ENCODE data around the gene SCGB3A2. TPM values are rescaled to one million over a fixed set of nuclear protein-coding genes. Genes with fewer than 3 reads are reported as not detected.

The SCGB3A2 gene
- total and polyA plus RNA-seq, 2 donors (not counting 3 experiments of a cell fraction or from before 2014, with no cell fraction given): not detected

DNA sequence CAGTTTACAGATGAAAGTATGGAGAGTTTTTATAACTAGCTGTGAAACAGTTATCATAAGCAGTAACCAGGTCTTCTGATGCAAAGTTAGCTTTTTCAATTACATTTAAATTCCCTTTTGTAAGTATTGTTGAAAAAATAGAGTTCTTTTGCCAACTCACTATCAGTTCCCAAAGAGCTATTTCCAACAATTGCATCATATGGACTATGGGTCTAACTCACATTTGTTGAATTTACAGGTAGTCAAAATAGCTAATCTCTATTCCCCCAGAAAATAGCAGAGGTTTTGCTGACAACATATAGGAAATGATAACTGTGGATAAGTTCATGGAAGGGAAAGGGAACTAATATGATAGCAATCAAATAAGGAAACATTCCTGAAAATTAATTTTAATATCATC lies 48.5 kb upstream of the SCGB3A2 start:
- H3K79me2 ChIP-seq (ENCODE audit: control insufficient read depth, insufficient read depth, low read length): no peaks in the 10 kb centered on the region
- dilution Hi-C loops (cut with MboI; ENCODE audit: extremely low pct_ligation_motif_present, low sequenced_read_pairs) (no loop called here), intact Hi-C loops (cut with micrococcal nuclease) (no loop called here)
- no peak overlapping the region for H3K27ac ChIP-seq (ENCODE audit: insufficient read depth, low read depth, low read length)
- H3K9me3 ChIP-seq (replicated peaks; ENCODE audit: control insufficient read depth, insufficient read depth, low read length): no peaks in the 10 kb centered on the region
- TF ChIP-seq EZH2 (IDR thresholded peaks at IDR 0.05; ENCODE audit: borderline replicate concordance, low read depth, low read length, severe bottlenecking) (no peak), MYC (IDR thresholded peaks at IDR 0.05; ENCODE audit: low read depth, low read length) (no peak), MAX (IDR thresholded peaks at IDR 0.05; ENCODE audit: insufficient read depth, insufficient read length) (no peak), FOS (IDR thresholded peaks at IDR 0.05; ENCODE audit: borderline replicate concordance, insufficient read depth, low read length) (no peak), GATA2 (IDR thresholded peaks at IDR 0.05; ENCODE audit: insufficient read depth, insufficient read length, low read depth, low read length) (no peak), JUN (IDR thresholded peaks at IDR 0.05; ENCODE audit: borderline replicate concordance, insufficient read depth, insufficient read length, low read depth) (no peak), POLR2A (IDR thresholded peaks at IDR 0.05; ENCODE audit: low read depth, low read length) (no peak), POLR2AphosphoS5 (IDR thresholded peaks at IDR 0.05; ENCODE audit: insufficient read depth, low read depth, low read length) (no peak)
- TF ChIP-seq, protein P1, sequence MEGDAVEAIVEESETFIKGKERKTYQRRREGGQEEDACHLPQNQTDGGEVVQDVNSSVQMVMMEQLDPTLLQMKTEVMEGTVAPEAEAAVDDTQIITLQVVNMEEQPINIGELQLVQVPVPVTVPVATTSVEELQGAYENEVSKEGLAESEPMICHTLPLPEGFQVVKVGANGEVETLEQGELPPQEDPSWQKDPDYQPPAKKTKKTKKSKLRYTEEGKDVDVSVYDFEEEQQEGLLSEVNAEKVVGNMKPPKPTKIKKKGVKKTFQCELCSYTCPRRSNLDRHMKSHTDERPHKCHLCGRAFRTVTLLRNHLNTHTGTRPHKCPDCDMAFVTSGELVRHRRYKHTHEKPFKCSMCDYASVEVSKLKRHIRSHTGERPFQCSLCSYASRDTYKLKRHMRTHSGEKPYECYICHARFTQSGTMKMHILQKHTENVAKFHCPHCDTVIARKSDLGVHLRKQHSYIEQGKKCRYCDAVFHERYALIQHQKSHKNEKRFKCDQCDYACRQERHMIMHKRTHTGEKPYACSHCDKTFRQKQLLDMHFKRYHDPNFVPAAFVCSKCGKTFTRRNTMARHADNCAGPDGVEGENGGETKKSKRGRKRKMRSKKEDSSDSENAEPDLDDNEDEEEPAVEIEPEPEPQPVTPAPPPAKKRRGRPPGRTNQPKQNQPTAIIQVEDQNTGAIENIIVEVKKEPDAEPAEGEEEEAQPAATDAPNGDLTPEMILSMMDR (IDR thresholded peaks at IDR 0.05; ENCODE audit: extremely low read depth in 1 of 2, insufficient read depth in 1 of 2, low read depth in 1 of 2, low read length in 2 of 2): no peak
- ChIA-PET CTCF (interaction anchor here (3.4 kb wide), 1 partner anchor 202 kb away, joined by 17 read pairs; no protein-coding TSS in a partner anchor), POLR2A (no interaction called here)
- H2AFZ ChIP-seq (ENCODE audit: low read depth, low read length): no peak overlapping the region
- no peaks in the 10 kb centered on the region for H3K4me1 ChIP-seq (ENCODE audit: control insufficient read depth, extremely low read depth, insufficient read depth, low read length)
- H3K9ac ChIP-seq (replicated peaks; ENCODE audit: extremely low read depth, insufficient read depth, low read length): no peak overlapping the region
- H4K20me1 ChIP-seq (replicated peaks; ENCODE audit: control insufficient read depth, extremely low read depth, insufficient read depth, low read length): no peaks in the 10 kb centered on the region
- no peak for FAIRE-seq
- H3K4me3 ChIP-seq (replicated peaks in 1 of 3; ENCODE audit: insufficient read depth in 1 of 3, low read depth in 1 of 3, low read length in 3 of 3): no peak overlapping the region
- H3K36me3 ChIP-seq (ENCODE audit: control insufficient read depth in 2 of 2, extremely low read depth in 1 of 2, insufficient read depth in 2 of 2, low read length in 2 of 2): no peaks in the 10 kb centered on the region
- DNase-seq (ENCODE audit: low read depth, low spot score): no peak
- no TSS peak for BruUV-seq (replicated peaks)
- no peak overlapping the region for H3K4me2 ChIP-seq (ENCODE audit: insufficient read depth, low read length)
- no peaks in the 10 kb centered on the region for H3K9me1 ChIP-seq (replicated peaks; ENCODE audit: control insufficient read depth, extremely low read depth, insufficient read depth, low read length)
- peaks cover 0 to 9% of the 10 kb centered on the region in 2 experiments for H3K27me3 ChIP-seq (ENCODE audit: control insufficient read depth in 2 of 2, insufficient read depth in 2 of 2, low read length in 2 of 2)
